ENCODE results near the gene KRT33B.

Gene KRT33B

GRCh38 chr17:41315204-41315794 is 54.3 kb downstream of the KRT33B start, which contains the start of gene KRTAP17-1:
Gene KRTAP17-1, minus strand, starts transcription at chr17:41315710. Its CDS starts 60 bp downstream, at chr17:41315650.
- no peak for DNase-seq
- Histone ChIP-seq H3K4me2 (ENCODE audit: low read depth, low read length) (no peak within 1 kb of the TSS), H3K36me3 (replicated peaks; ENCODE audit: insufficient read depth, low read length) (no peaks in the 10 kb centered on the region), H4K20me1 (ENCODE audit: insufficient read depth, low read length) (no peaks in the 10 kb centered on the region), H2AFZ (ENCODE audit: low read length) (no peak within 1 kb of the TSS), H3K4me1 (ENCODE audit: low read length) (no peaks in the 10 kb centered on the region), H3K9me2 (replicated peaks; ENCODE audit: insufficient read depth, low read length) (no peaks in the 10 kb centered on the region), H3K4me3 (ENCODE audit: low read length) (no peak within 1 kb of the TSS), H3K79me2 (ENCODE audit: low read length) (no peaks in the 10 kb centered on the region), H3K27me3 (replicated peaks; ENCODE audit: insufficient read depth, low read length) (no peaks in the 10 kb centered on the region), H3K9me3 (replicated peaks; ENCODE audit: insufficient read depth, low read length) (no peaks in the 10 kb centered on the region), H3K9ac (ENCODE audit: low read length) (no peak within 1 kb of the TSS), H3F3A (ENCODE audit: insufficient read depth, low read length) (no peaks in the 10 kb centered on the region), H3K27ac (ENCODE audit: low read length) (no peak within 1 kb of the TSS)
- no peak for TF ChIP-seq CTCF (IDR thresholded peaks at IDR 0.05; ENCODE audit: low read length)
- TF ChIP-seq EZH2phosphoT487 (IDR thresholded peaks at IDR 0.05; ENCODE audit: low read length), result no peak
- TF ChIP-seq EZH2 (optimal IDR thresholded peaks at IDR 0.05; ENCODE audit: low read depth, low read length), result no peak
